Measurements from ENCODE around the gene LRSAM1.

The LRSAM1 gene

DNA sequence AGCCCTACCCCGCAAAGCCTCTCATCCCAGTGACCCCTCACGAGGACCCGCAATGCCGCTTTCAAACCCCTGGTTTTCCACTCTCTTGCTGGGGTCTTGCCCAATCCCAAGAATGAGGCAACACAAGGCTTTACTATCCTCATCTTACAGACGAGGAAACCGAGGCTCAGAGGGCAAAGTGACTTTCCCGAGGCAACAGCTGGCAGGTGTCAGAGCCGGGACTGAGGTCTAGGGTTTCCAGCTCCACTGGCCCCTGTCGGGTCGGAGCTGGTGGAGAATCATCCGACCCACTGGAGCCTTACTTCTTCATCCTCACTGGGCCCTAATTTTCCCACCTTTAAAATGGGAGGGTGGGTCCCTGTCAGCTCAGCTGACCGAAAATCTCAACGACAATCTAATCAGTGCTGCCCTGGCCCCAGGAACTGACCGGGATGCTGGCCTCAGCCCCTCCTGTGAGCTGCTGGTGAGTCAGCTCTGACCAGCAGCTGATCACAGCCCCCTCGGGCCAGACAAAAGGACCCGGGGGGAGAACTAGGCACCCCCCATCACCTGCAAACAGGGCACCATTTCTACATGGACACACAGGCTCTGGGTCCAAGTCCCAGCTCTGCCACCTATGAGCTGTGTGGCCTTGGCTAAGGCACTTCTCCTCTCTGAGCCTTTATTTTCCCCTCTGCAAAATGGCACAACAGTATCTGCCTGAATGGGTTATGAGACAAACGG lies 88.1 kb downstream of the LRSAM1 start:
- DNase-seq (ENCODE audit: insufficient read length, low spot score) = peak; percentile 85
- FAIRE-seq = no peak
- no peak for TF ChIP-seq POLR2A (IDR thresholded peaks at IDR 0.05; ENCODE audit: low read depth, low read length)

DNA sequence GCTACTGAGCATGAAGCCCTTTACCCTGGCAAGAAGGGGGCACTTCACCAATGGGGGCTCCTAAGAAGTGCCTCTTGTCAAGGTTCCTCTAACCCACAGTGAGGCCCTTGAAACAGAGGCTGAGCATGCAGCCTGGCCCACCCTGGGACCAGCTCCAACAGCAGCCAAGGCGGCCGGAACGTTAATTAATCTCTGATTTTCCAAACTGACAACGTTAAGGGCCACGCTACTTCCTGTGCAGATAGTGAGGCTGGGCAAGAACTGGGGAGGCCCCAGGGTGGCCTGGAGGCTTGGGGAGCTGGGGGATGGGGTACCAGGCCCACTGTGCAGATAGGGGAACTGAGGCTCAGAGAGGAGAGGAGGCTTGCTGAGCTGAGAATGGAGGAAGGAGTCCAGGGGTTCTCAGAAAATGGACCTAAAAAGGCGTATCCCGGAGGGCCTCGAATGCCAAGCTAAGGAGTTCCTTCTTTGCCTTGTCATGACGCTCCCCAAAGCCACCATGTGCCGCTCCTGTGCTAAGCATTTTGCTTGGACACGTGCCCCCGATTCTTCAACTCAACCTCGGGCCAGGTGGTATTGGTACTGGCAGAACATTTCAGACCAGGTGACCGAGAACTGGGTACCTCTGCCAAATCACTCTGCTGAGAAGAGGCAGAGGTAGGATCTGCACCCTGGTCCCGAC lies 88.8 kb downstream of the LRSAM1 start:
- no peak for TF ChIP-seq POLR2A (IDR thresholded peaks at IDR 0.05; ENCODE audit: low read depth, low read length)
- no peak for DNase-seq (ENCODE audit: insufficient read length, low spot score)
- FAIRE-seq = no peak

DNA sequence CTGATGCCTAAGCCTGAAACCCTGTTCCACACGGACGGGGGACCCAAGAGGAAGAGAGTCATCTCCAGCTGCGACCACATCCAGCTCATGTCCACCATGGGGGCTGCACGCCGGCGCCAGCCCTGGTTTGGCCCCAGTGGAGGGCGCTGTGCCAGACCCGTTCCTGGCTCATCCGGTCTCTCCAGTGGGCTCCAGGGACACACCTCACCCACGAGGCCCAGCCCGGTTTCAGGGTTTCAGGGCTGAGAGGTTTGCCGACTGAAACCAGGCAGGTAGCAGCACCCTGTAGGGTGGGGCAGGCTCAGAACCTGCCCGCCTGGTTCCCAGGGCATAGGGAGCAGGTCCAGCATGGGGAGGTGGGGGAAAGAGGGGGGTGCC lies 89.3 kb downstream of the LRSAM1 start:
- FAIRE-seq = no peak
- no peak for DNase-seq (ENCODE audit: insufficient read length, low spot score)
- no peak for TF ChIP-seq POLR2A (IDR thresholded peaks at IDR 0.05; ENCODE audit: low read depth, low read length)

DNA sequence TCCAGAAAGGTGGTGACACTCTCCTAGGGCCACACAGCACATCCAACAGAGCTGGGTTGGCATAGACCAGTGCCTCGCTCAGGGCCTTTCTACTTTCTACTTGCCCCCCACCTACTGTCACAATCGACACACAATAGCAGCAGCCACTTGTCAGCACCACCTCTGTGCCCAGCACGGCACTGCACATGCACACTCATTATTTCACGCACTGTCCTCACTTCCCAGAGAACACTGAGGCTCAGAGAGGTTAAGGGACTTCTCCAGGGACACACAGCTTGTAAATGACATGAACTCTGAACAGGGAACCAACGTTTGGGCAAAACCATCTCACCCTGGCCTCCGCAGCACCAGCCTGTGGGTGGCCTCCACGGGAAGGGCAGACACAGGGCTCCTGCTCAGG lies 89.9 kb downstream of the LRSAM1 start:
- no peak for TF ChIP-seq POLR2A (IDR thresholded peaks at IDR 0.05; ENCODE audit: low read depth, low read length)
- FAIRE-seq (no peak), DNase-seq (ENCODE audit: insufficient read length, low spot score) (no peak)

DNA sequence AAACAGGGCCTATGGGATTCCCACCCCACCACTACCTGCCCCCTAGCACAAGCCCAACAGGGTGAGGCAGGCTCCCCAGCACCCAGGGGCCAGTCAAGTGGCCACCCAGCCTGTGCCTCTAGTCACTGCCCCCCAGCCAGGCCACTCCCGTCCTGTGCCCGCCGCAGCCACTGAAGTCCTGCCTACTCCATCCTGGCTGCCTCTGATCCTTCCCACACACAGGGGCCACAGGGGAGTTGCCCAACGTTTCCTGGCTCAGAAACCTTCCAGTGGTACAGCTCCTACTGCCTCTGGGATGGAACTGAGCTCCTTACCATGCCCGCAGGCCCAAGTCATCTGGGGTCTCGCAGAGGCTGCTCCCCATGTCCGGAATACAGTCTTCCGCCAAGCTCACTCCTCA lies 90.6 kb downstream of the LRSAM1 start:
- TF ChIP-seq POLR2A (IDR thresholded peaks at IDR 0.05; ENCODE audit: low read depth, low read length) = no peak
- DNase-seq (ENCODE audit: insufficient read length, low spot score) (no peak), FAIRE-seq (no peak)

DNA sequence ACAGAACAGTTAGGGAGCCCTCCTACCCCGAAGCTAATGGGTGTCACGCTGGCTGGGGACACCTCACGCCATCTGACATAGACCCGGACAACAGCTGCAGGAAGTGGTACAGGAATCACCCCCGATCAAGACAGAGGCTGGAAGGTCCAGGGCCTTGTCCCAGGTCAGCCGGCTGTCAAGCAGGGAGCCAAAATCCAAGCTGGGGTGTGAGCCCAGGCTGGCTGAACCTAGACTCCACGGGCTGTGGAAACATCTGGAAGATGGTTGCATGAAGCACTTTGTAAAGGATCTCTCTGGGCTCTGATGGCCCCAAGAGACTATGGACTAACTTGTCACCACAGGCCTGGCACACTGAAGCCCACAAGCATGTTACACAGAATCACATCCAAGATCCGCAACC lies 91.9 kb downstream of the LRSAM1 start:
- FAIRE-seq = no peak
- no peak for TF ChIP-seq POLR2A (IDR thresholded peaks at IDR 0.05; ENCODE audit: low read depth, low read length)
- DNase-seq (ENCODE audit: insufficient read length, low spot score) = no peak

DNA sequence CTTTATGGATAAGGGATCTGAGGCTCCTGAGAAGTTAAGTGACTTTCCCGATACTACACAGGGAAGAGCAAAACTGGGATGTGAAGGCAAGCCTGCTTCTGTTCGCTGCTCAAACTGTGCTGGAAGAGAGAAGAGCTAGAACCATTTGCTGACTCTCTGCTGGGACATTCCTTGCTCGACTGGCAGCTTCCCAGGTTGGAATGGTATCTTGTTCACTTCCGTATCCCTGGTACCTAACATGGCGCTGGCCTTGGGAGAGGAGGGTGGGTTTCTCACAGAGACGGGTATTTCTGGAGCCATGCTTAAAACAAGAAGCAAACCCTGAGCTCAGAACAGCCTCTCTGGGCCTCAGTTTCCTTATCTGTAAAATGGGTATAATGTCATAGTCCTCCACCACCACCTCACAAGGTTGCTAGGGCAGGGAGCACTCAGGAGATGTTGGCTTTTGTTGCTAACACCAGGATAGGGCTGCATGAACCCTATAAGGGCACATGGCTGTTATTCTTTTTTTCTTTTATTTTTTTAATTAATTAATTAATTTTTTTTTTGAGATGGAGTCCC lies 92.7 kb downstream of the LRSAM1 start:
- FAIRE-seq = no peak
- TF ChIP-seq POLR2A (IDR thresholded peaks at IDR 0.05; ENCODE audit: low read depth, low read length) = no peak
- no peak for DNase-seq (ENCODE audit: insufficient read length, low spot score)

DNA sequence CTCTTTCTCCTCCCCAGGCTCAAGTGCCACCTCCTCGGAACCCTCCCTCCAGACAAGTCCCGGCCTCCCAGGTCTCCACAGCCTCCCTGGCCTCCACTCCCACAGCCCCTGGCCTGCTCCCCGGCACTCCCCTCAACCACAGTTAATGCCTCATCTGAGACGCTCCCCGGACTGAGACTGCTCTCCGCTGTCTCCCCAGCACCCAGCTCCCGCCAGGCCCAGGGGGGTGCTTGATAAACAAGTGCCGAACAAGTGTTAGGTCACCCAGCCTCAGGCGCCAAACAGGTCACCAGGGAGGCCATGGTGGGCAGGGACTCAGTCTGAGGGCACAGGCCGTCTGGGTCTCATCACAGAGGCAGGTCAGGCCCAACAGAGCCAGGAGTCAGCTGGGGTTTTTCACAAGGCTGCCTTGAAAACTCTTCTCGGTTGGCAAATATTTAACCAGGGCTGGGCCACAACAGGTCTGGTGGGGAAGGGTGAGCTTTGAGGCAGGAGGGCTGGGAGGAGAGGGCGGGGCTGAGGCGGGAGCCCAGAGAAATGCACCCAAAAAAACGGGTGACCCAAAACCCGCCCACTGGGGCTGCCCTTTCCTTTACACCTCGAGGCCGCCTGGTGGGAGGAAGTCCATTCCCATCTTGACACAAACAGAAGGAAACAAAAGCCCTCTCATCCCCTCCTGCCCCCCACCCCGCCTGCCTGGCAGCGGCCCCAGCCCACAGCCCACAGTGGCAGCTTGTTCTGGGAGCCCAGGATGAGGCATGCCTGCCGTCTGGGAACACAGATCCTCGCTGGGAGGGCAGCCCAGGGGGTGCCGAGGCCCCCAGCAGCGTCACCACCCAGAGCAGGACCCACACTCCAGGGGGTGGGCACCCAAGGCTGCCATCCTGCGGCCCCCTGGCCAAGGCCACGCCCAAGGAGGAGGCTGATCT lies 94.2 kb downstream of the LRSAM1 start:
- no peak for FAIRE-seq
- peak; percentile 93 for DNase-seq (ENCODE audit: insufficient read length, low spot score)
- no peak for TF ChIP-seq POLR2A (IDR thresholded peaks at IDR 0.05; ENCODE audit: low read depth, low read length)

DNA sequence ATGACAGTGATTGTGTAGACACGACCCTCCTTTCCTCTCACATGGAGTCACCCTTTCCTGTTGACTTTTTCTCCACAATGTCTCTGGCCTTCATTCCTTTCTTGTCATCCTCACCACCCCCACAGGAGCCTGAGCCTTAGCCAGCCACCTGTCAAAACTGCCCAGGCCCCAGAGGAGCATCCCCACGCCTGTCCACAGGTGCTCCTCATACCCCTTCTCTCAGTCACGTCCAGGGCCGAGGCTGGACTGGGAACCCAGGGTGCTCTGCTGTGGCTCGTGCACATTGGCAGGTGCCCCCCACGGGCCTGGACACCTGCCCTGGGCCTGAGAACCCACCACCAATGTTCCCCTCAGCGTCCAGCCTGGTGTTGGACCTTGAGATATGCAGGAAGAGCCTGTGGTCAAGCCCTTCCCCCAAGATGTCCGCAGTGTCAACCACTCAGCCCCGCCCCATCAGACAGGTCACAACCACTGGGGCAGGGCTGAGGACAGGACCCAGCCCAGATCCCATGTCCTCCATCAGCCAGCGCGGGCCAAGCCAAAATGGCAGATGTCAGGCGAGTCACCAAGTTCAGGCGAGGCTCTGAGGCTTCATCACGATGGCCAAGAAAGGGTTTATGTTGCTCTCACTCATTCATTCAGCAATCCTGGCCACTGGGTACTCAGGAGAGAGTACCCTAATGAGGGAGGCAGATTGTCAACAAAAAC lies 95.0 kb downstream of the LRSAM1 start:
- FAIRE-seq = no peak

DNA sequence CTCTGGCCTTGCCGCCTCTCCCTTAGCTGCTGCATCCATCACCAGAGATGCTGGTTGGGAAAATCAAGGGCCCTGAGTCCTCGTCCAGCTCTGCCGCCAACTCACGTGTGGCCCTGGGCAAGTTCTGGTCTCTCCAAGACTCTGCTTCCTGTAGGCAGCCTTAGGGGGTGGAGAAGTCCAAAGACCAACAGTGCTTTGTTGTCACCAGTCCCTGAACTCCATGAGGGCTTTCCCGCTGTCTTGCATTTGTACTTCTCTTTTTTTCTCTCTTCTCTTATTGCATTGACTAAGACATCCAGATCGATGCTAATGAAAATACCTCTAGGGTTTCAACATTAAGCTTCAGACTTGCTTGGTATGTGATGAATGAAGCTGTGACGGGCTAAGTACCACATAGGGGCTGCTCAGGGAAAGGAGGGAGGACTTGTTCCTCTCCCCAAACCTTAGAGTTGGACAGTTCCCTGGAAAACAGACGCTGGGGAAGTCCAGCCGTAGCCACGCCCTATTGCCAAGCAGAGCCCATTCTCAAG lies 97.1 kb downstream of the LRSAM1 start:
- FAIRE-seq (no peak), DNase-seq (ENCODE audit: insufficient read length, low spot score) (no peak)
- TF ChIP-seq POLR2A (IDR thresholded peaks at IDR 0.05; ENCODE audit: low read depth, low read length) = no peak

More for the DNA sequence above, 95.0 kb downstream of the LRSAM1 start:
- peak; percentile 63 for DNase-seq (ENCODE audit: insufficient read length, low spot score)
- no peak for TF ChIP-seq POLR2A (IDR thresholded peaks at IDR 0.05; ENCODE audit: low read depth, low read length)

DNA sequence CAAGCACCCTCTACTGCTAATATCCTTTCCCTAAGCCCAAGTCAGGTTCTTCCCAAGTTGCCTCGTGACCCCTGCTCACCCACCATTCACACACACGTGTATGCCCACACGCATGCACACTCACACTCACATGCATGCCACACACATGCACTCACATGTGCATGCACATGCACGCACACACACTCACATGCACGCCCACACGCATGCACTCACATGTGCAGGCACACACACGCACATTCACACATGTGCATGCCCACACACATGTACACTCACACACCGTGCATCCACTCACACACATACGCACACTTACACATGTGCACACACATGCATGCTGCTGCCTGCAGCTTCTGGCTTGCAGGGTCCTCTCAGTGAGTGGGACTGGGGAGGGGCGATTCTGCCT lies 97.9 kb downstream of the LRSAM1 start:
- TF ChIP-seq POLR2A (IDR thresholded peaks at IDR 0.05; ENCODE audit: low read depth, low read length) = no peak
- DNase-seq (ENCODE audit: insufficient read length, low spot score) (no peak), FAIRE-seq (no peak)

DNA sequence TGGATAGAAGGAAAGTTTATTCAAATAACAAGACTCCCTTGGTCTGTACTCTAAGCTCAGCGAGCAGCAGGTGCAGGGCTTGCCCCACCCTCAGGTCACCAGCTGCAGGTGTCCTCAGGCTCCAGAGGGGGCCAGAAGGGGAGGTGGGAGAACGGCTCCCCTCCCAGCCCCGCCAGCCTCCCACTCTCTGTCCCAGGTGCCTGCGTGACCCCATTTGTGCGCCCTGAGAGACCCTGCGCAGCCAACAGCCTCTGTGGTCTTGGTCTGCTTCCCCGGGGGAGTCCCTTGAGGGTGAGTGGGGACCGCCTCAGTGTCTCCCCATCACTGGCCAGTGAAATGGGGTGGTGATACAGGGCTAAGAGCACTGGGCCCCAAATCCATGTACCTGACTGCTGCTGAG lies 98.4 kb downstream of the LRSAM1 start:
- TF ChIP-seq POLR2A (IDR thresholded peaks at IDR 0.05; ENCODE audit: low read depth, low read length) = no peak
- DNase-seq (ENCODE audit: insufficient read length, low spot score) = no peak

DNA sequence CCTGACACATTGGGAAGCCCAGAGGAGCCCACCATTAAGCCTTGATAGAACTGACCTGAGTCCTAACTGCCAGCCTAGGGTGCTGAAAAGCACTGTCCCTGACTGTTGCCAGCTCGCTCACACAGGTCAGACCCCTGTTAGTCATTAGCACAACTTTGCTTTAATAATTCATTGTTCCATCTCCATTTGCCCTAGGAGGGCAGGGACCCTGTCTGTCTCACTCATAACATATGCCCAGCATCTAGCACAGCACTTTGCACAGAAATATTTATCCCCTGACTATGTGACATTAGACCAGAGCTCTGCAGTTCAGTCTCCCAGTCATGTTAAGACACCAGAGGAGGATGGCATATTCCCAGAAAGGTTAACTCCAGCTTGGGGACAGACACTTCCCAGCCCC lies 99.0 kb downstream of the LRSAM1 start:
- FAIRE-seq (no peak), DNase-seq (ENCODE audit: insufficient read length, low spot score) (no peak)
- no peak for TF ChIP-seq POLR2A (IDR thresholded peaks at IDR 0.05; ENCODE audit: low read depth, low read length)

More for the DNA sequence above, 98.4 kb downstream of the LRSAM1 start:
- FAIRE-seq = no peak
